Measurements from ENCODE around the gene DPH6. TPM values are rescaled to one million over a fixed set of nuclear protein-coding genes. Genes with fewer than 3 reads are reported as not detected.

DPH6 gene
- total RNA-seq, 1 donor = 9.1 TPM

DNA sequence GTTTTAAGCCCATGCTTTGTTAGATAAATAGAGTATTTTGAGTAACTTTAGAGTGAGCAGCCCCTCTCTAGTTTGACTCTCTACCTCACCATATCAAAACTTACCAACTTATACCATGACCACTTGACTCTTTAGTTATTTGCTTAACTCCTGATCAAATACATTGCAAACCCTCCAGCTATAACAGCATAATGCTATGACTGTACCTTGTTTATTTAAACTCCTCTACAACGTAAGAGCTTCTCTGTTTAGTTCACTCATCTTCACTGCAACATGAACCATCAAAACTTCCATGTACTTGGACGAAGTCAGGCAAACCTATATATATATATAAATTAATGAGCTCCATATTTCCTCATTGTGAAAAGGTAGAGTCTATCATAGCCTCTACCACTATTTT, 218.2 kb downstream of the DPH6 start:
- Histone ChIP-seq H3K9me3 (ENCODE audit: low read depth, low read length) (no peaks in the 10 kb centered on the region), H3K4me1 (ENCODE audit: insufficient read depth, low read length) (no peaks in the 10 kb centered on the region), H3K4me3 (ENCODE audit: low read length) (no peak overlapping the region), H3K27me3 (ENCODE audit: insufficient read depth, low read length) (no peaks in the 10 kb centered on the region)

DNA sequence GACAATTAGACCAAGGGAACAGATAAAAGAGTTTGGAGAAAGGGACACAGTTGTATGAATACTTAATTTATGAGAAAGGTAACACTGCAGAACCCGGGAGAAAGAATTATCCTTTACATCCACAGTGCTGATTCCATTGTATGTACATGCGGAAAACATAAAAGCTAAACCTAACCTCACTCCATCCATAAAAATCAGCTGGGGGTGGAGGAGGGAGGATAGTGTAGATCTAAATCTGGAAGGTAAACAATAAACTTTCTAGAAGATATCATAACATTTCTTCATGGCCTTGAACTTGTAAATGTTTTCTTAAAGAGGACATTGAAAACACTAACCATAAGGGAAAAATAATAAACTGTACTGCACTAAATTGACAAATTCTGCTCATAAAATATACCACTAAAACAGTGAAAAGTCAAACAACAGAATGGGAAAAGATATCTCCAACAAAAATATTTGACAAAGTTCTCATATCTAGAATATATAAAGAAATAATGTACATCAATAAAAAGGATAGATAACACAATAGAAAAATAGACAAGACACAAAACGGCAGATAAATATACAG, 220.5 kb downstream of the DPH6 start:
- no peaks in the 10 kb centered on the region for H3K9me3 ChIP-seq (ENCODE audit: low read depth, low read length)
- no peaks in the 10 kb centered on the region for H3K4me1 ChIP-seq (ENCODE audit: insufficient read depth, low read length)
- H3K27me3 ChIP-seq (ENCODE audit: insufficient read depth, low read length) = no peaks in the 10 kb centered on the region
- no peak overlapping the region for H3K4me3 ChIP-seq (ENCODE audit: low read length)

DNA sequence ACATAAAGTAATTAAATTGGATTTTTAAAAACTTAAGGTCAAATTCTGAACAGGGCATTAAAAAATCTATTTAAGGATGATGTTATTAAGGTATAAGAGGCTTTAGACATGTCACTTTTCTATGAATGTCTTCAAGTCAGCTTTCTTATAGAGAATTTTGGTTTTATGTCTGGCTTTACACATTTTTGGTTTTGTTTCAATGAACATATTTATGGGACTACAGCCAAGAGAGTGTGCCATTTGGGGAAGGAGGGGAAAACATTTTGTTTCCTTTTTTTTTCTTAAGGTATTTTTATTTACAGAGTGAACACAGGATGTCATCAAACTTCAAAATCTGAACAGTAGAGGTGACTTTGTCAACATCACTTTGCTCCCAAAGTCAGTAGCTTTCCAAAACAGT, 222.8 kb downstream of the DPH6 start:
- Histone ChIP-seq H3K4me3 (ENCODE audit: low read length) (no peak overlapping the region), H3K27me3 (ENCODE audit: insufficient read depth, low read length) (no peaks in the 10 kb centered on the region), H3K4me1 (ENCODE audit: insufficient read depth, low read length) (no peaks in the 10 kb centered on the region), H3K9me3 (ENCODE audit: low read depth, low read length) (no peaks in the 10 kb centered on the region)

DNA sequence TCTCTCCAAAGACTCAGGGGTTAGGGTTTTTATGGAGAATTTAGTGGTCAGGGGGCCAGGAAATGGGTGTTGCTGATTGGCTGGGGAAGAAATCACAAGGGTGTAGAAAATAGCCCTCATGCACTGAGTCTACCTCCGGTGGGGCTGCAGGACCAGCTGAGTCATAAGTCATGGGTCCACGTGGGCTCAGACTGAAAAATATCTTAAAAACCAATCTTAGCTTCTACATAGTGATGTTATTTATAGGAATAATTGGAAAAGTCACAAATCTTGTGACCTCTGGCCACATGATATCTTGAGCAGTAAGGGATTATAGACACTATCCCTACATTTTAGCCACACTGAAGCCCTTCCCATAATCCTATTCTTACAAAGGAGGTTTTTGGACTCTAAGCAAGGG, 224.0 kb downstream of the DPH6 start:
- H3K9me3 ChIP-seq (ENCODE audit: low read depth, low read length) = no peaks in the 10 kb centered on the region
- no peak overlapping the region for H3K4me3 ChIP-seq (ENCODE audit: low read length)
- H3K27me3 ChIP-seq (ENCODE audit: insufficient read depth, low read length) = no peaks in the 10 kb centered on the region
- no peaks in the 10 kb centered on the region for H3K4me1 ChIP-seq (ENCODE audit: insufficient read depth, low read length)

DNA sequence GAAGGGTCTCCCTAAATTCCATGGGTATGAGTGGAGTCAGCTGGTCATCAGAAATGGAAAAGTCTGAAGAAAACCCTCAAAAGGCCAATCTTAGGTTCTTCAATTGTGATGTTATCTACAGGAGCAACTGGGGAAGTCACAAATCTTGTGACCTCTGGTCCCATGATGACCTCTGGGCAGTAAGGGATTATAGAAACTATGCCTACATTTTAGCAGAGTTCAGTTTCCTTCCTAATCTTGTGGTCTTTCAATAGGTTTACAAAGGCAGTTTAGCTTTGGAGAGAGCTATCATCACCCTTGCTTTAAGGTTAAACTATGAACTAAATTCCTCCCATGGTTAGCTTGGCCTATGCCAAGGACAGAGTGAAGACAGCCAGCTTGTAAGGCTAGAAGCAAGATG, 225.1 kb downstream of the DPH6 start:
- H3K27me3 ChIP-seq (ENCODE audit: insufficient read depth, low read length) = no peaks in the 10 kb centered on the region
- H3K9me3 ChIP-seq (ENCODE audit: low read depth, low read length) = no peaks in the 10 kb centered on the region
- H3K4me3 ChIP-seq (ENCODE audit: low read length) = no peak overlapping the region
- no peaks in the 10 kb centered on the region for H3K4me1 ChIP-seq (ENCODE audit: insufficient read depth, low read length)

Measured in mononuclear cell (primary cell).